GM18511 (cell line): ENCODE results near the gene TMSB4X.
A peak's percentile ranks its signal among the peaks of the same experiment; 100 is the strongest.
"Not testable (repeated sequence)": the region's sequence is repeated elsewhere in the genome, so short reads cannot be mapped to it uniquely, and the experiment has no call there.

Source experiments
- ATAC-seq: cut with Tn5 transposase; IDR thresholded peaks from one replicate; pipeline ENCODE4 v1.9.1; 2021; ENCODE audit warnings: mild to moderate bottlenecking, moderate library complexity; ENCODE audit not compliant: unreplicated experiment

Gene TMSB4X

DNA sequence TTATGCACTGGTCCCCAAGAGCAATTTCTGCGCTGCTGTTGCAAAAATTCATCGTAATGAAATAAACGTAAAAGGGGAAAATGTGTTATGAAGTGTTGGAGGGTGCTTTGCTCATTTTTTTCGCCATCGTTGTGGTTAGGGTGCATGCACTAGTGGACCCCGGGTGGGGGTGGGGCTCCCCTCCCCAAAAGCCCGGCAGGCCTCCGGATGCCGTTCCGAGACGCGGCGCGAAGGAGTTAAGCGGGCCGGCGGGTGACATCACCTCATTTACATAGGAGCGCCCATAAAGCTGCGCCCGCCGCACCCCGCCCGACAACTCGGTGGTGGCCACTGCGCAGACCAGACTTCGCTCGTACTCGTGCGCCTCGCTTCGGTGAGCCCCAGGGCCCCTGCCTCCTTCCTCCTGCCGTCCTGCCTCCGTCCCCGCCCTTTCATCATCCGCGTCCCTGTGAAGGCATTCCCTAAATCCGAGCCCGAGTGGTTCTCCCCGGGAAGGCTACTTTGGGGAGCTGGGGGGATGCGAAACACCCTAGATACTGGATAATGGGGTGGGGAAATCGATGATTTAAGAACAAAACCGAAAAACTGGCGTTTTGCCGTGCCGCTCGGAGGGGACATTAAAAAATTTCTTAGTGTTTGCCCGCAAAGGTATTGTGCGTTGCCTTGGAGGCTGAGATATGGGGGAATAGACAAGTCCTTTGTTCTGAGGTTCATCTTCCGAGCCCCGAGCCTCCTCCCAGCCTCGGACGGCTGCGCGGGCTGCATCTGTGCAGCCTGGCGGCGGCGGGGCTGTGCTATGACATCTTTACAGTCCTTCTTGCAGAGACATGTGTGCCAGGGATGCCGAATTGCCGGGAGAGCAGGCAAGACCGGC is at the start of gene TMSB4X:
Gene TMSB4X, plus strand, starts transcription at position 315 of the 874 bp plus-strand sequence.
- peak; percentile 29 for ATAC-seq

GRCh38 chrX:12929701-12930100 is 45.2 kb upstream of the TMSB4X start:
- no peak for ATAC-seq

DNA sequence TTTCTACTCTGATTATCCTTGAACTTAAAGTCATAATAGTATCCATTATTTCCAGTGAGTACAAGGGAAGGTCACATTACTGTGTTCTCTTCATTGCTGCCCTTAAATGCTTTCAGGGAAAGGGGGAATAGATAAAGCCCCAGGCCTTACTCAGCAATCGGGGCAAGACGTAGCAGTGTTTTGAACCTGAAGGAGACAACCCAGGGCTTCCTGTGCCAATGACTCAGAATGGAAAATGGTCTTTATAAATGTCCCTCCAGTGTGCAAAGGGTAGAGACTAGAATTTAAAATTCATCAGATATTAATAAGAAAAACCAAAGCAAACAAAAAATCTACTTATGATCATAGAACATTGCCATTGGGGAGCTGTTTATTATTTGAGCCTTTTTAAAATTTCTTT is 44.8 kb upstream of the TMSB4X start:
- no peak for ATAC-seq

DNA sequence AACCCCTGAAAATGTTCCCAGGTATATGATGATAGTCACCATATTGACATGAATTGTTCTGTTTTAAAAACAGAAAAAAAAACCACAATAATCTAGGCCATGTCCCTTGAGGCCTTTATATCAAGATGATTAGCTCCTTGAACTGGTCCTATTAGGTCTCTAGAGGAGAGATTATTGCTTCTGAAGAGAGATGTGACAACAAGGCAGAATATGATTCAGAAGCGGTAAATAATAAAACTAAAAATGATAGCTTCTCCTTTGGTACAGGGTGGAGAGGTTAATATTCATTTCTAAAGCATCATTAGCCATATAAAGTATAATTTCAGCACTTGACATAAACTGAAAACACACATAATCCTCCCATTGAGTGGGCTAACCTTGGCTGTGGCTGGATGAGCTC is 42.7 kb upstream of the TMSB4X start:
- ATAC-seq: no peak

DNA sequence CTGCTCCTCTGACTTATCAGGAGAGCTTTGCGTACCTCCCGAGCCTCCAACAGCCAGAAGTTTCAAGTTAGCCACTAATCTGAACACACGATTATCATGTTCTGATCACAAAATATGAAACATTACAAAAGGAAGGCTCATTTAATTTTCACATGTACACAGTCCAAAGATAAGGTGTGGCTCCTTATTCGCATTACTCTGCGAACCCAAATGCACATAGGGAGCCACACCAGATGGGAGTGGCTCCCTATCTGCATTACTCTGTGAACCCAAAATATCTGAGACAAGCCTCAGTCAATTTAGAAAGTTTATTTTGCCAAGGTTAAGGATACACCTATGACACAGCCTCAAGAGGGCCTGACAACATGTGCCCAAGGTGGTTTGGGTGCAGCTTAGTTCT is 40.1 kb upstream of the TMSB4X start:
- ATAC-seq: no peak

DNA sequence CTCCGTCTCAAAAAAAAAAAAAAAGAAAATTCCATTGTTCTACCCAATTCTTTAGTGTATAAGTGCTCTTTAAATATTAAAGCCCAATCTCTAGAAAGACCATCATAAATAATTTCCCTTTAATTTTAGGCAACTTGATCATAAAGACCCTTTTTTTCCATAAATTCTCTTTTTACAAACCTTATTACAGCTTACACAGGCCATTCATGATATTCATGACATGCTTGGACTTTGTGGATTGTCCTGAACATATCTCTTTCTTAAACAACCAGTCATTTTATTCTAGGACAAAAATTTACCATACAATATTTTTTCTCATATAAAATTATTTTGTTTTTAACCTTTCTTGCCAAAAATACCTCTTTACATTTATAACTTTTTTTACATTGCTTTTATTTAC is 38.0 kb upstream of the TMSB4X start:
- ATAC-seq: no peak

DNA sequence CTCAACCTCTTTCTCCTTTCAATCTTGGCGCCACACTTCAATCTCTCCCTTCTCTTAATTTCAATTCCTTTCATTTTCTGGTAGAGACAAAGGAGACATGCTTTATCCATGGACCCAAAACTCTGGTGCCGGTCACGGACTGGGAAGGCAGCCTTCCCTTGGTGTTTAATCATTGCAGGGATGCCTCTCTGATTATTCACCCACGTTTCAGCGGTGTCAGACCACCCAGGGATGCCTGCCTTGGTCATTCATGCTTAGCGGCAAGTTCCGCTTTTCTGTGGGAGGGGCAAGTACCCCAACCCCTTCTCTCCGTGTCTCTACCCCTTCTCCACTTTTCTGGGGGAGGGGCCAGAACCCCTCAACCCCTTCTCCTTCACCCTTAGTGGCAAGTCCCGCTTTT is 34.4 kb upstream of the TMSB4X start:
- not testable (repeated sequence) for ATAC-seq

DNA sequence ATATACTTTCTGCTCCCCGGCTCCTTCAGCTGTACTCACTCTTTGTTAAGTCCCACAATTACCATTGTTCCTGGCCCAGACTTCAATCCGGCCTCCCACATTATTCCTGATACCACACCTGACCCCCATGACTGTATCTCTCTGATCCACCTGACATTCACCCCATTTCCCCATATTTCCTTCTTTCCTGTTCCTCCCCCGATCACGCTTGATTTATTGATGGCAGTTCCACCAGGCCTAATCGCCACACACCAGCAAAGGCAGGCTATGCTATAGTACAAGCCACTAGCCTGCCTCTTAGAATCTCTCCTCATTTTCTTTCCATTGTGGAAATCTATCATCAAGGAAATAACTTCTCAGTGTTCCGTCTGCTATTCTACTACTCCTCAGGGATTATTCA is 31.3 kb upstream of the TMSB4X start:
- ATAC-seq: not testable (repeated sequence)

GRCh38 chrX:12944452-12944851 is 30.5 kb upstream of the TMSB4X start:
- ATAC-seq: not testable (repeated sequence)

GRCh38 chrX:12945494-12945893 is 29.4 kb upstream of the TMSB4X start:
- ATAC-seq: no peak

- ATAC-seq: no peak
Observed at GRCh38 chrX:12946406-12946805, 28.5 kb upstream of the TMSB4X start.

DNA sequence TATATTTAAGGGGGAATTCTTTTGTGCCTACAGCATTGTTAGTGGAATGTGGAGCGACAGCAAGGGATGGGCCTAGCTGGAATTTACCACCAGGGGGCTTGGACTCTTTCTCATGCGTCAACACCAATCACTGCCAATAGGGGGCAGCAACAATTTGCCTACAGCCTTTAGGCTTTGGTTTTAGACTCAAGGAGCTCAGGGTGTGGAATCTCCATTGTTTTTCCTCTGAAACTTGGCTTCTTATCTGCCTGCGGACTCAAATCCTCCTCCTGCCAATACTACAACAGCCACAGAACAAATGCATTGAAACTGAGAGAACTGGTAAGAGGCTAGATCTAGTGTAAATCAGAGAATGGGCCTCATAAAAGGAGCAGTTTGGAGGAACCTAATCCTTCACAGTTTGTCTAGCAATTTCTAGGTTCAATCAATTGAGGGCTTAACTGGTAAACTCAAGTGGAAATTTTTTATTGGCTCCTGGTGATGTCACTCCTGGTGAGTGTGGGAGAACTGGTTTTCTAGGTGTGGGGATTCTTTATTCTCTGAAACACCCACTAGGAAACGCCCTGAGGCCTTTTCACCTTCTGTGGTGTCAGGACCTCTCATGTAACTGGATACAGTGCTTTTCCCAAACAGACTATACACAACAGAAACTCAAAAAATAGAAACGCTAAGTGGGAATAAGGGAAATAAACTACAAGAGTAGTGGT is 27.9 kb upstream of the TMSB4X start:
- ATAC-seq: peak; percentile 43

DNA sequence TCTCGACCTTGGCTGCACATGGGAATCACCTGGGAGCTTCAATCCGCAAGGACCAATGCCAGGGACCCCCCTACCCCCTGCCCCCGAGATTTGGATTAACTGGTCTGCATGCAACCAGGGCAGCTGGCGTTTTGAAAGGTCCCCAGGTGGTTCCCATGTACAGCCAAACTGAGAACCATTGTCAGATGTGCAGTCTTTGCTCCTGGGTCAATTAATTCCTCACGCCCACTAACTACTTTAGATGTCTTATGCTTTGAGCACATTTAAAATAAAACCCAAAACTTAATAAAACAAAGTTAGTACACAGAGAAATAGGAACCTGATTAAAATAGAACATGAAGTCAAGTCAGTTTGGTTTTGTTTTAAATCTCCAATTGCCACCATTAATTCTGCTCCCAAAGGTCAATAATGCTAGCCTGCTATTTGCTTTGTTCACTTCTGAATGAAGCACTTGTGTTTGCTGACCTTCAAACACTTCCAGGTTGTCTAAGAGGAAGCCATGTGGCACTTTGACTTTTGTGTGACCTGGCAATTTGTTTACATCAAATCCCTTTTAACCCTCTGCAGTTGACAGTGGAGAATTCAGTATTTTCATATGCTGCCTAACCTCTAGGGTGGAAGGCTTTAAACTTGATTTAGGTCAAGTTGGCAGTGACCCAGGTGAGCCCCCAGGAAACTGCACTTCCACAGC is 27.2 kb upstream of the TMSB4X start:
- ATAC-seq: no peak

- no peak for ATAC-seq
Observed at GRCh38 chrX:12948495-12948894, 26.4 kb upstream of the TMSB4X start.

DNA sequence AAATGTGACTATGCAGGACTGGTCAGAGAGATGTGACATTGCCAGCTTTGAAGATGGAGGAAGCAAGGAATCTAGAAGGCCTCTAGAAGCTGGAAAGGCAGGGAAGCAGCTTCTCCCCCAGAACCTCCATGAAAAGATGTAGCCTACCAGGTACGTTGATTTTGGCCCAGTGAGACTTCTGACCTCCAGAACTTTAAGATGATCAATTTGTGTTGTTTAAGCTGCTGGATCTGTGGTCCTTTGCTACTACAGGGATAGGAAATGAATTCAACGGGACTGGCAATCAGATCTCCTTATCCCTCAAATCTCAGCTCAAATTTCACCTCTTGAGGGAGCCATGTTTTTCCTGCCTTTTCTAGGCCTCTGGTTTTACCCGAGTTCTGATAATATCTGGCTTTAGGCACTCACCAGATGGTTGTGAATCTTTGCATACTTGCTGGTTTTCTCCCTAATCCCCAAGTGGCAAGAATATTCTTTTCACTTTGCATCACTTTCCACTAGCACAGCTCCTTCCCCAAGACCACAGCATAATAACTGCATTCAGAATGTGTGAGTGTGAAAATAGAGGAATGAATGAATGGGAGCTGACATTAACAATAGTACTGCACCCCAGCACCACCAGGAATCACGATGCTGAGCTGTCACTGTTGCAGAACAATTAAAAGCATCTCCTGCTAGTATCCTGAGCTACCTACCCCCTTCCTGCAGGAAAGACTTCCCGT is 25.5 kb upstream of the TMSB4X start:
- no peak for ATAC-seq

GRCh38 chrX:12949927-12950656 is 24.8 kb upstream of the TMSB4X start:
- peak; percentile 68 for ATAC-seq

DNA sequence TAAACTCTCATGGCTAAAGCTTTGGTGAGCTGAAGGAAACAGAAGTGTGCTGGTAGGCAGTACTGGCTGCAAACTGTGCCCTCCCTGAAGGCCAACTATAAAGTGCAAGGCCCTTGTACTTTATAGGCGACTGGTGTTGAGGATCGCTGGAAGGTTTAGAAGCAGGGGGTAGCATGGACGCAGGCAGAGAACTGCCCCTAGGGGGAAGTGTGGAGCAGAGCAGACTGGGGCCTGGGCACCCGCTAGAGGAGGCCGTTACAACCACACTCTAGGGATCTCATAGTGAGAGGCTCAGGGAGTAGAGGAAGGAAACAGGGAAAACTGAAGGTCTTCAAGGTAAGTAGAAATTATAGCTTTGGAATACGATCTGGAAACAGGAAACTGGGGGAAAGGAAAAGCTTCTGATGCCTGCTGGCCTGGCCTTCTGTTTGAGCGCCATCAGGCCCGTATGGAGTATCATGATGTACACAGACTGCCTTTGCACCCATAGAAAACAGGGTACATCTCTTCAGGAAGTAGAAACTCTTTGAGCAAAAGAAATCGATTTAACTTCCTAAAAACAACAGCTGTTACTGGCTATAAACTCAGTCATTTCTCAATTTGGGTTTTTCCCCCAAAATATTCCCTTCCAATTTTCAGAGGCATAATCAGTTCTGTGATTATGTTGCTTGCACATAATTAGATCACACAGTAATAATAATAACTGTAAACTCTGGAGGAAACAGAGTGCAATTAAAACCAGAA is 23.9 kb upstream of the TMSB4X start:
- peak; percentile 55 for ATAC-seq

GRCh38 chrX:12951595-12951975 is 23.3 kb upstream of the TMSB4X start:
- ATAC-seq: no peak

DNA sequence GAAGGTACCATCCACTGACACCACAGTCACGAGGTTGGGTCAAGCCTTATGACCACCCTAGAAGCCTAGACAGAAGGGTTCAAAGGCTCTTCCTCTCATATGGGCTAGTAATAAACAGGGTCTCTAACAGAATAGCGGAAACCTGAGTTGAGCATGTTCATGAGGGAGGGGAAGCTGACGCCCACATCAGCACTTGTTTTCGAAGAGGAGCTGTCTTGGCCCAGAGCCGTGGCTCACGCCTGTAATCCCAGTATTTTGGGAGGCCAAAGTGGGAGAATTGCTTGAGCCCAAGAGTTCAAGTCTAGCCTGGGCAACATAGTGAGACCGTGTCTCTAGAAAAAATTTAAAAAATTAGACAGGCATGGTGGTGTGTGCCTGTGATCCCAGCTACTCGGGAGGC is 21.5 kb upstream of the TMSB4X start:
- no peak for ATAC-seq

- no peak for ATAC-seq
Observed at GRCh38 chrX:12954376-12954775, 20.5 kb upstream of the TMSB4X start.
